Neural cell (in vitro differentiated cells): Measurements from ENCODE around the gene CHRNA9. TPM values are rescaled to one million over a fixed set of nuclear protein-coding genes. Genes with fewer than 3 reads are reported as not detected.

Source experiments
- polyA plus RNA-seq: library from polyadenylated mRNA; depleted of rRNA; stranded (reverse); fragments of >200 nt; gene quantifications from 2 replicates; pipeline ENCODE4 v1.2.3, GENCODE V29; 2014
- small RNA-seq, 3 experiments: library from RNA; depleted of rRNA; stranded (forward); fragments of <200 nt; gene quantifications; one replicate each; pipeline ENCODE3, GENCODE V24; 2012

CHRNA9 gene
- polyA plus RNA-seq, 1 donor from 2014 or later = 0.10 TPM

Small RNA genes within 50 kb of the gene (small RNA-seq; reads per million reads assigned to genes)
- 0 reads per million in 3 experiments for gene RNU7-74P

Other genes with a start within 250 kb of the CHRNA9 start
- gene RHOH, start 138.3 kb upstream of the CHRNA9 start, polyA plus RNA-seq = not detected in 2 replicates